ENCODE measurements around the gene CCIN.

Gene CCIN

DNA sequence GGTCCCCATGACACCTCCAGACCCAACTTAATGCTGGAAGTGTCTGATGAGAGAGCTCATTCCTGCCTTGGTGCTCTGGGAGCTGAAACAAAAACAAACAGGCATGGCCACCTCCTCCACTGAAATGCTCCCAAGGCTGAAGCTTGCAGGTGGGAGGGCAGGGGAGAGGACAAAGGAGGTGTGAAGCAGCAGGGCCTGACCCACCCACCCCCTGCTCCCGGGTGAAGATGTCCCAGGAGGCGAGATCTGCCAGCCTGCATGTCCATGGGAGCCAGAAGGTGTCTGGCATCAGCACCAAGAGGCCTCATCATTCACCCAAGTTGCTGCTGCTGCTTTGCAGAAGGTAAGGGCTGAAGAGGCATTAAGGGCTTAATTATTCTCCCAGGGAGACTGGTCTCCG is 4.2 kb upstream of the CCIN start:
- no peak overlapping the region for H3K4me3 ChIP-seq (ENCODE audit: low read length)
- no peak for DNase-seq (ENCODE audit: low read depth)
- TF ChIP-seq CTCF (IDR thresholded peaks at IDR 0.05; ENCODE audit: insufficient read depth, low read depth, low read length, missing control alignments): no peak

- peak; percentile 33 for DNase-seq (ENCODE audit: low read depth)
- TF ChIP-seq CTCF (IDR thresholded peaks at IDR 0.05; ENCODE audit: insufficient read depth, low read depth, low read length, missing control alignments): no peak
- H3K4me3 ChIP-seq (ENCODE audit: low read length): no peak overlapping the region
Observed at GRCh38 chr9:36165826-36166167, 3.4 kb upstream of the CCIN start.

GRCh38 chr9:36166168-36166927 is 2.8 kb upstream of the CCIN start:
- peak; percentile 68 for DNase-seq (ENCODE audit: low read depth)
- TF ChIP-seq CTCF (IDR thresholded peaks at IDR 0.05; ENCODE audit: insufficient read depth, low read depth, low read length, missing control alignments): peak; percentile 66
- peak overlapping the region; percentile 32 for H3K4me3 ChIP-seq (ENCODE audit: low read length)

GRCh38 chr9:36169708-36170107 is 520 bp downstream of the CCIN start:
- no peak for TF ChIP-seq CTCF (IDR thresholded peaks at IDR 0.05; ENCODE audit: insufficient read depth, low read depth, low read length, missing control alignments)
- H3K4me3 ChIP-seq (ENCODE audit: low read length): no peak overlapping the region
- no peak for DNase-seq (ENCODE audit: low read depth)

- H3K4me3 ChIP-seq (ENCODE audit: low read length): no peak overlapping the region
- no peak for DNase-seq (ENCODE audit: low read depth)
- no peak for TF ChIP-seq CTCF (IDR thresholded peaks at IDR 0.05; ENCODE audit: insufficient read depth, low read depth, low read length, missing control alignments)
Observed at GRCh38 chr9:36170531-36170930, 1.3 kb downstream of the CCIN start.

GRCh38 chr9:36173861-36174260 is 4.7 kb downstream of the CCIN start:
- H3K4me3 ChIP-seq (ENCODE audit: low read length): no peak overlapping the region
- no peak for TF ChIP-seq CTCF (IDR thresholded peaks at IDR 0.05; ENCODE audit: insufficient read depth, low read depth, low read length, missing control alignments)
- no peak for DNase-seq (ENCODE audit: low read depth)

DNA sequence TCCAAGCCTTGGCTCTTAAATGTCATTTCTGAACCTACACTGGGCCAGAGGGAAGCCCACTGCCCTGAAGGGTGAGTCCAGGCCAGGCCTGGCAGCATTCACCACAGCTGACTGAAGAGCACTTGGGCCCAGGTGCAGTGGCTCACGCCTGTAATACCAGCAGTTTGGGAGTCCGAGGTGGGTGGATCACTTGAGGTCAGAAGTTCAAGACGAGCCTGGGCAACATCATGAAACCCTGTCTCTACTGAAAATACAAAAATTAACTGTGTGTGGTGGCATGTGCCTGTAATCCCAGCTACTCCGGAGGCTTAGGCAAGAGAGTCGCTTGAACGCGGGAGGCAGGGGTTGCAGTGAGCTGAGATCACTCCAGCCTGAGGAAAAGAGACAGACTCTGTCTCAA is 5.1 kb downstream of the CCIN start:
- no peak overlapping the region for H3K4me3 ChIP-seq (ENCODE audit: low read length)
- TF ChIP-seq CTCF (IDR thresholded peaks at IDR 0.05; ENCODE audit: insufficient read depth, low read depth, low read length, missing control alignments): no peak
- no peak for DNase-seq (ENCODE audit: low read depth)
